Erythroblast (primary cell): Measurements from ENCODE around the gene LMO2.
"Not testable (repeated sequence)": the region's sequence is repeated elsewhere in the genome, so short reads cannot be mapped to it uniquely, and the experiment has no call there.

Source experiments
- DNase-seq, 2 experiments: peaks; one replicate each; lab custom pipeline; 2025; lab: John Stamatoyannopoulos, UW
- GATA1 ChIP-seq: IDR thresholded peaks from 2 replicates; pipeline ENCODE4 v1.6.1; 2011; ENCODE audit warnings: low read depth, mild to moderate bottlenecking, control low read depth, low read length, moderate library complexity
- POLR2A ChIP-seq: IDR thresholded peaks from 2 replicates; pipeline ENCODE4 v1.6.1; 2011; ENCODE audit warnings: mild to moderate bottlenecking, low read length

The LMO2 gene

DNA sequence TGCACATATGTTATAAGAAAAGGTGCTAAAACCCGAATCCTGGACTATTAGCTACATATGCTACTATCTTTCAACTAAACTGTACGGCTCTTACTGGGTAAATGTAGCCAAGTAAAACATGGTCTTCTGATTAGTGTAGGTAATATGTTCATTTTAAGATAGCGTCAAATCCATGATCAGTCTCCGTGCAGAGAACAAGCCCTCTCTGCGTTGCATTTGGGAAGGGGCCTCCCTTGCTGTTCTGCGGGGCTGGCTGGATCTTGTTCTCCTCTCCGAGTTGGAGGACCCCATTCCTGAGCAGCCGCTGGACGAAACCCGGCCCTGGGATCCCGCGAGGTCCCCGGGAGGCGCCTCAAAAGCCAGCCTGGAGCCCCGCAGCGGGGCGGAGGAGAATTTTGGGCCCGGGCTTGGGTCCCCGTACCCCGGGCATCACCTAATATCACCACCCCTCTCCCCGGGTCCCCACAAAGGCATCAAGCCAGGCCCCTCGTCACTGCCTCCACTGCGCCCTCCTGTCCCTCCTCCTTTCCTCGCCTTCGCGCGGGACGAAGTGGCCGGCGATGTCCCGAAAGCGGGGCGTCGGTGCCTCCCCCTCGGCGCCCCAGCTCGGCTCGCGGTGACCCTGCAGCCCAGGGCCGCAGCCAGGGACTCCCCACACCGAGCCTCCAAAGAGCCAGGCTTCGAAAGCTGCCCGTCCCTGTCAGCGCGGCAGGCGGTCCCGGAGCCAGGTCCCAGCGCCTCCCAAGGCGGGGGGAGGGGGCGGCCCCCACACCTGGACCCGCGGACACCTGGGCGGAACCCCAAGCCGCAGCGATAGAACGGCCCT is 63.1 kb downstream of the LMO2 start:
- TF ChIP-seq GATA1: no peak
- no peak for TF ChIP-seq POLR2A
- no peak for DNase-seq

DNA sequence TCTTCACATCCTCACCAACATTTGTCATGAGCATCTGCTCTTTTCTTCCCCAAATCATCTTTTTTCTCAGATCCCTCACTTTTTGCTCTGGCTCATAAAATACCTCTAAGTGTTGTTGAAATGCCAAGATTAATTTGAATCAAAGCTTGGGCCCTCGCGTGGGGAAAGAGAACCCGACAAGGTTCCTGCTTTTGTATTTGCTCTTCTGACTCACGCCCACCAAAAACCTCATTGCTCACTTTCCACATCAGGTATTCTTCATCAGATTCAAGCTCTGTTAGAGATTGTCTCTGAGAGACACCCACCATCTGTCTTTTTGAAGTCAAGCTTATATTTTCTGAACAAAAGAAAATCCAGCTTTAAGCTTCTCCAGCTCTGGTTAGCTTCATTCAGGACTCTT is 64.7 kb downstream of the LMO2 start:
- no peak for TF ChIP-seq GATA1
- TF ChIP-seq POLR2A: no peak
- no peak for DNase-seq

DNA sequence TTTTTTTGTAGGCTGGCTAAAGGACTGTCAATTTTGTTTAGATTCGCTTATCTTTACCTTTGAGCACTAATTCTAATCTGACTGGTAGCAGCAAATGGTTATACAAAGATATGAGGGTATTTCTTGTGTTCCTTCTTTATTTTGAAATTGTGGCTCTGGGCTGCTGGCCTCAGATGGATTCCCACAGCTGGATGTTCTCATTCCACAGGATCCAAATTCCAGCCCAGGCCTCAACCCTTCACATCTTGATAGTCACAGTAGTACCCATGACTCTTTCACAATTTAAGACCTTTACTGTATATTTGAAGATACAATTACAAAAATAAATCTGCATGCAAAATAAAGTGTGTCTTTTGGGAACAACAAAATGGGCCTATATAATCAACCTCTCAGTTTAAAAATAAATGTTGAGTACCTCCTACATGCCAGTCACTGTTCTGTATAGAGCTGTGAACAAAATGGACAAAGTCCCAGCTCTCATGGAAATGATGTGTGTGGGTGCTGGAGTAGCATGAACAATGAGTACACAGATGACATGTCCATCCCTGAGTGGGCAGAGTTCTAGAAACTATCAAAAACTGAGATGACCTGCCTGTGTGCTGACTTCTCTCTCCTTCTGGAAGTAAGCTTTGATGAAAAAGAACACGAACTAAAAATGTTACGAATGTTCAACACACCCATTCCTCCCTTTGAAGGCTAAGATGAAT is 65.9 kb downstream of the LMO2 start:
- TF ChIP-seq POLR2A: no peak
- no peak for TF ChIP-seq GATA1
- no peak for DNase-seq

- not testable (repeated sequence) for DNase-seq
Observed at GRCh38 chr11:33822981-33823380, 68.9 kb downstream of the LMO2 start.

DNA sequence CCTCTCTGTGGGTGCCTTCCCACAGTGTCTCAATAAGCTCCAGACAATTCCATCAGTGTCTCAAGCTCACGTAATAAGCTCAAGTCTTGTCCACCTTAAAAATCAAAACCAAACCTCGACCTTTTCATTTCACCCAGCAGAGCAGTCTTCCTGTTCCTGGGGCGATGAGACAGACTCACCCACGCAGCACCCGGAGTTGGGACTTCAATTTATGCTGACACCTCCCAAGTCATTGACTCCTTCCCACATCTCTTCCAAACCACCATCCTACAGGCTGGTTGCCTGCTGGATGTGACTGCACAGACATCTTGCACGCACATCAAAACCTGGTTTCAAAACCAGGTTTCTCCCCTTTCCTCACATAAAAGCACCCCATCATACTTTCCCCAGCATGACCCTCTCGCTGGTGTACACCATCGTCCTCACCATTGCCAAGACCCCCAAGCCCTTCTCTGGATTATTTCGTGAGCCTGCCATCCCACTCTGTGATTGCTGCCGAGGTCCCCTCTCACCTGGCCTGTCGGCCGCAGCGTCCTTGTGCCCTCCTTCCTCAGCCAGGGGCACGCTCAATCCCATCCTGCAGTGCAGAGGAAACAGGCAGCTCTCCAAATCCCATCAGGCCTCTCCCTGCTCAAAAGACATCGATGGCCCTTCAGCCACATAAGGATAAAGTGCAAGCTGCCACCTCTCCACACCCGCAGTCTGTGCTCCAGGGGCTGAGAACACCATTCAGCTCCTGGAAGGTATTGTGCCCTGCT is 72.4 kb downstream of the LMO2 start:
- DNase-seq: no peak
- TF ChIP-seq POLR2A (no peak), GATA1 (no peak)
